H1 (cell line): Measurements from ENCODE around the gene OR4N2.

Experiments
- CTCF ChIP-seq, 3 experiments: IDR thresholded peaks; 1 replicate in 2 of 3; 2 replicates in 1 of 3; pipeline versions ENCODE4 v1.5.1 to v1.6.1; 2011; ENCODE audit warnings: low read length in 3 of 3, mild to moderate bottlenecking in 3 of 3, inconsistent platforms in 2 of 3, low read depth in 1 of 3, moderate library complexity in 1 of 3; ENCODE audit not compliant: insufficient read depth in 1 of 3; ENCODE audit errors: control extremely low read depth in 1 of 3
- EGR1 ChIP-seq: IDR thresholded peaks from 2 replicates; pipeline ENCODE4 v1.6.1; 2011; ENCODE audit warnings: low read depth, low read length, borderline replicate concordance
- GABPA ChIP-seq: IDR thresholded peaks from 2 replicates; pipeline ENCODE4 v1.6.1; 2011; ENCODE audit warnings: mild to moderate bottlenecking, low read length, moderate library complexity, borderline replicate concordance; ENCODE audit not compliant: insufficient read depth
- HDAC2 ChIP-seq, 2 experiments: fragments of 300-600 bp in 1 of 2; sonication (generic) in 1 of 2; IDR thresholded peaks; 2 replicates each; pipeline ENCODE4 v1.6.1; 2011 to 2012; ENCODE audit warnings: low read depth in 2 of 2, low read length in 2 of 2, mild to moderate bottlenecking in 2 of 2, moderate library complexity in 2 of 2, borderline replicate concordance in 1 of 2, inconsistent platforms in 1 of 2
- KDM1A ChIP-seq: fragments of 200-600, 300-600 bp; sonication (generic); IDR thresholded peaks from 2 replicates; pipeline ENCODE4 v1.7.1; 2016; ENCODE audit warnings: mild to moderate bottlenecking, low read length, borderline replicate concordance
- NRF1 ChIP-seq: IDR thresholded peaks from 2 replicates; pipeline ENCODE4 v1.6.1; 2011; ENCODE audit warnings: mild to moderate bottlenecking, low read depth, low read length, improper control_type of control experiment
- PHF8 ChIP-seq: fragments of 200-600 bp; sonication (generic); conservative IDR thresholded peaks from 2 replicates; pipeline ENCODE4 v1.7.1; 2012; ENCODE audit warnings: low read depth, mild to moderate bottlenecking, inconsistent platforms, low read length, moderate library complexity
- POLR2AphosphoS5 ChIP-seq: IDR thresholded peaks from 2 replicates; pipeline ENCODE4 v1.6.1; 2011; ENCODE audit warnings: low read depth, low read length
- RAD21 ChIP-seq, 2 experiments: IDR thresholded peaks in 1 of 2; conservative IDR thresholded peaks in 1 of 2; 2 replicates each; pipeline ENCODE4 v1.6.1; 2011; ENCODE audit warnings: low read depth in 2 of 2, low read length in 2 of 2, improper control_type of control experiment in 1 of 2, inconsistent platforms in 1 of 2, mild to moderate bottlenecking in 1 of 2, moderate library complexity in 1 of 2
- SIX5 ChIP-seq: IDR thresholded peaks from 2 replicates; pipeline ENCODE4 v1.6.1; 2011; ENCODE audit warnings: mild to moderate bottlenecking, low read depth, low read length
- SP2 ChIP-seq: IDR thresholded peaks from 2 replicates; pipeline ENCODE4 v1.6.1; 2012; ENCODE audit warnings: mild to moderate bottlenecking, low read length, inconsistent platforms

GRCh38 chr14:19874842-19875241 is 71.3 kb downstream of the OR4N2 start, which contains the start of gene OR4K2:
- no peak for TF ChIP-seq RAD21 (IDR thresholded peaks at IDR 0.05 in 1 of 2, conservative IDR thresholded peaks at IDR 0.05 in 1 of 2; ENCODE audit: low read depth in 2 of 2, low read length in 2 of 2)
- no peak for TF ChIP-seq HDAC2 (IDR thresholded peaks at IDR 0.05; ENCODE audit: borderline replicate concordance in 1 of 2, low read depth in 2 of 2, low read length in 2 of 2)
- no peak for TF ChIP-seq SIX5
- no peak for TF ChIP-seq CTCF (IDR thresholded peaks at IDR 0.05; ENCODE audit: control extremely low read depth in 1 of 3, insufficient read depth in 1 of 3, low read depth in 1 of 3, low read length in 3 of 3)
- no peak for TF ChIP-seq POLR2AphosphoS5
- TF ChIP-seq SP2 = no peak
- no peak for TF ChIP-seq PHF8
- no peak for TF ChIP-seq GABPA
- no peak for TF ChIP-seq KDM1A
- no peak for TF ChIP-seq EGR1
- TF ChIP-seq NRF1 = no peak
